Right forelimb (tissue), 1 donor: Measurements from ENCODE around the gene SEC24C.
"Not testable (repeated sequence)": the region's sequence is repeated elsewhere in the genome, so short reads cannot be mapped to it uniquely, and the experiment has no call there.

Source experiments
- DNase-seq: peaks from one replicate; pipeline ENCODE4 v3.0.0-alpha.2; 2018

SEC24C gene, protein sequence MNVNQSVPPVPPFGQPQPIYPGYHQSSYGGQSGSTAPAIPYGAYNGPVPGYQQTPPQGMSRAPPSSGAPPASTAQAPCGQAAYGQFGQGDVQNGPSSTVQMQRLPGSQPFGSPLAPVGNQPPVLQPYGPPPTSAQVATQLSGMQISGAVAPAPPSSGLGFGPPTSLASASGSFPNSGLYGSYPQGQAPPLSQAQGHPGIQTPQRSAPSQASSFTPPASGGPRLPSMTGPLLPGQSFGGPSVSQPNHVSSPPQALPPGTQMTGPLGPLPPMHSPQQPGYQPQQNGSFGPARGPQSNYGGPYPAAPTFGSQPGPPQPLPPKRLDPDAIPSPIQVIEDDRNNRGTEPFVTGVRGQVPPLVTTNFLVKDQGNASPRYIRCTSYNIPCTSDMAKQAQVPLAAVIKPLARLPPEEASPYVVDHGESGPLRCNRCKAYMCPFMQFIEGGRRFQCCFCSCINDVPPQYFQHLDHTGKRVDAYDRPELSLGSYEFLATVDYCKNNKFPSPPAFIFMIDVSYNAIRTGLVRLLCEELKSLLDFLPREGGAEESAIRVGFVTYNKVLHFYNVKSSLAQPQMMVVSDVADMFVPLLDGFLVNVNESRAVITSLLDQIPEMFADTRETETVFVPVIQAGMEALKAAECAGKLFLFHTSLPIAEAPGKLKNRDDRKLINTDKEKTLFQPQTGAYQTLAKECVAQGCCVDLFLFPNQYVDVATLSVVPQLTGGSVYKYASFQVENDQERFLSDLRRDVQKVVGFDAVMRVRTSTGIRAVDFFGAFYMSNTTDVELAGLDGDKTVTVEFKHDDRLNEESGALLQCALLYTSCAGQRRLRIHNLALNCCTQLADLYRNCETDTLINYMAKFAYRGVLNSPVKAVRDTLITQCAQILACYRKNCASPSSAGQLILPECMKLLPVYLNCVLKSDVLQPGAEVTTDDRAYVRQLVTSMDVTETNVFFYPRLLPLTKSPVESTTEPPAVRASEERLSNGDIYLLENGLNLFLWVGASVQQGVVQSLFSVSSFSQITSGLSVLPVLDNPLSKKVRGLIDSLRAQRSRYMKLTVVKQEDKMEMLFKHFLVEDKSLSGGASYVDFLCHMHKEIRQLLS

DNA sequence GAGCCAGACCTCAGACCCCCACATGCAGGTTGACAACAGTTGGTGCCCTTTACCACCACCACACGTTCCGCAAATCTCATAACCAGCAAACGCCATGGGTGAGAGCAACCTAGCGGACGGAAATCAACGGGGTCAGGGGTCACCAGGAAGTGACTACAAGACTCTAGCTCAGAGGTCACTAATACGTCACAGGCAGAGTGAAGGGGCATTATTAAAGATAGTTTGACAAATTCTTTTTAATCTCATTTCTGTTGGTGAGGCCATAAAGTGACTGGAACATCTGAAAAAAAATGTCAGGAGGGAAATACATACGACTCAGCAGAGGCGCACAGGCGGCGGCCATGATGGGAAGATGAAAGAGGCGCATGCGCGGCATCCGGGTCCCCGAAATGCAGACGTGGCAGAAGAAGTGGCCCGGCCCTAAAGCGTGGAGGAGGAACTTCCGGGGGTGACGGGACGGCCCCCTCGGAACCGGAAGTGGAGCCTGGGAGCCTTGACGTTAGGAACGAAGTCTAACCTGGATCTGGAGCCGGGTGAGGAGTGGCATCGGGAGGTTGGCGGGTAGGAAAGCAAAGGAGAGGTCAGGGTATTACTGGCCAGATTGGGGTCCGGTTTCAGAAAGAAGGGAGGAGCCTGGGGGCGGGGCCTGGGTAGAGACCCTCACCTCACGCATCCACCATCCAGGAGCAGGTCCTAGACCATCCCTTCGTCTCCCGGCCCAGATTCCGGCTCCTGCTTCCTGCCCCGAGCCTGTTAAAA is at the start of gene SEC24C:
SEC24C (plus strand) TSS at position 468 of the 759 bp plus-strand sequence. CDS start 2,461 bp downstream, outside the sequence.
- peak; percentile 99 for DNase-seq

DNA sequence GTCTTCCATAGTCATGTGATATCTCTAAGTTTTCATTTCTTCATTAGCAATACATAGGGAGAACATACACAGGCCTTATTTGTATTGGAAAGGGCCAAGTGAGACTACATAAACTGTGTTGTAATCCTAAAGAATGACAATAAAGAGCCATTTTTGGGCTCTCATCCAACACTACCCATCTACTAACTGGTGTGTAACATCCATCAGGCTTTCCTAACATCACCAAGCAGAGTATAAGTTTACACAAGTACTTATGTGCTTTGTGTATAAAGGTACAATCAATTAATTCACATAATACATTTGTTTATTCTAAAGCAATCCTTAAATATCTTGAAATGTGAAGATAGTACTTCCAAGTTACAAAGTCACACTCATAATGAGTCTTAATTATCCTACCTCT is 48.9 kb upstream of the SEC24C start:
- not testable (repeated sequence) for DNase-seq

DNA sequence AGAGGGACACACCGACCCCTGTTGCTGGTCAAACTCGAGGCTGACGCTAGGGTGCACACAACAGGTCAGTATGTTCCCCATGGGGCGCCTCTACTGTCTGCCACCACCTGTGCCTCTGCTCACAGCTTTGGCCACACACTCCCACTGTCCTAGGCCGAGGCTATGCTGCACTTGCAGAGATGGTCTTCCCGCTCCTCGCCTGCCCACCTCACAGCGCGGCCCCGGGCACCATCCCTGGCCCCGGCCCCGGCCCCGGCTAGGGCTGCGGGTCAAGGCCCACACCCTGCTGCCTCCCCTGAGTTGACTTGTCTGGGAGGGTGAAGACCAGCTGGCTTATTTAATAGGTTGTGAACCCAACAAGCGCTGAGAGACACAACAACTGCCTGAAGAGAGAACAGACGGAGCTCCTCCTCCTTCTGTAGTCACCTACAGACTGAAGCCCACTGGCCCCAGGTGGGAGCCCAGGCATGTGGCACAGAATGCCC is 46.5 kb upstream of the SEC24C start, which contains the start of gene AGAP5:
AGAP5 (minus strand) TSS at position 435 of the 485 bp plus-strand sequence; CDS start at position 81, 354 bp downstream.
- DNase-seq = not testable (repeated sequence)

DNA sequence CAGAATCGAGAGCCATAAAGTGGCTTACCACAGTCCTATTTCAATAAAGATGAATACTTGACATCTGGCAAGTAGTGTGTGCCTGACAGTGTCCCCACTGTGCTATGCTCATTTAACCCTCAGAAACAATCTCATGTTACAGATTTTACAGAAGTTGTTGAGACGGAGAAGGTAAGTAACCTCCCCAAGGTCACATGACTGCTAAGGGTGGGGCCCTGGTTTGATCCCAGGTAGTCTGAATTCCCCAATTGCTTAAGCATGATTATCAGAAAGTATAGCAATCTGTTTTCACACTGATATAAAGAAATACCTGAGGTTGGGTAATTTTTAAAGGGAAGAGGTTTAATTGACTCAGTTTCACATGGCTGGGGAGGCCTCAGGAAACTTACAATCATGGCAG is 45.4 kb upstream of the SEC24C start:
- DNase-seq = not testable (repeated sequence)

DNA sequence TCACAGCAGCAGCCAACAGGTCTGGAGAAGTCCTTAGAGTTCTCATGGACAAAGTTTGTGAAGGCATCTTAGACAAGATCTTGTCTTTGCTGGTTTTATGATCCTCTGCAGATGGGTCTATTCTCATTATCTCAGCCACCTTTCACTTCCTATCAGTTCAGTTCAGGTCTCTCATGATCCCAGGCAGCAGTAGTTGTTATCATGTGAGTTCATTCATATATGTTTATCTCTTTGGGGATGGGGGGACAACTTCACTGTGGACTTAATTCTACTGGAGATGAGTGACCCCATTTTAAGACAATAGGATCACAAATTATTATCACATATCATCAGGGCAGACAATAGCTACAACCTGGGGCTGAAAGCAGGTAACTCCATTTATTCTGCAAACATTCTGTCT is 40.2 kb upstream of the SEC24C start:
- DNase-seq = not testable (repeated sequence)

DNA sequence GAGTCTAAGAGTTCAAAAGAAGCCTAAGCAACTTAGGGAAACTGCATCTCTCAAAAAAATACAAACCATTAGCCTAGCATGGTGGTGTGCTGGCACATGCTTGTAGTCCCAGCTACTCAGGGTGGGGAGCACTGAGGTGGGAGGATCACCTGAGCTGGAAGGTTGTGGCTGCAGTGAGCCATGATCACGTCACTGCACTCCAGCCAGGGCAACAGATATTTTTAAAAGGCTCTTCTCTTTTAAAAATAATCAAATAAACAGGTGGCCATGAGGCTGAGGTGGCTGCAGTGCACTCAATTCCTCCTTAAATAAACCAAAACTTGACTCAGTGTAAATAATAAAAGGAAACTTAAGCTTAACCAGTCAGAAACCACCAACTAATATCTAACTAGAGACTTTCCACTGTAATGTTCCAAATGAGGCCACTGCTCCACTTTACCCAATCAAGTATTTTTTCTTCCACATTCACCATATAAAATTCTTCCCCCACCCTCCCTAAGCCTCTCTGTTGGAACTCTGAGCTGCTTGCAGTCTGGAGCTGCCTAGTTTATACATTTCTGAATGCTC is 38.6 kb upstream of the SEC24C start:
- DNase-seq = not testable (repeated sequence)

DNA sequence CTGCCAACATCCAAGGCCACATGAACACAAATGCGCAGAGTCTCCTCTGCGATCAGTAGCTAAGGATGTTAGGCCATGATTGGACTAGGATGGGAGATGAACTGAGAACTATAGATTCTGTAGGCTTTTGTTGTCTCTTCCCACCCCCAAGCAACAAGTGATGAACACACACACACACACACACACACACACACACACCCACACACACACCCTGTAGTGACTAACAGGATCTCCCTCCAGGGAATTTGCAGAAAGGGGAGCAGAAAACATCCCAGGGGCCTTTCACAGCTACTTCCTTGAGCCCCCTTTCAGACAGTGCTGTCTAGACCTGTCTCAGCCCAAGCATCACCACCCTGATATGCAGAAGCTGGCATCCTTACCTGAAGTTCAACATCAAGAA is 37.7 kb upstream of the SEC24C start:
- DNase-seq = not testable (repeated sequence)

DNA sequence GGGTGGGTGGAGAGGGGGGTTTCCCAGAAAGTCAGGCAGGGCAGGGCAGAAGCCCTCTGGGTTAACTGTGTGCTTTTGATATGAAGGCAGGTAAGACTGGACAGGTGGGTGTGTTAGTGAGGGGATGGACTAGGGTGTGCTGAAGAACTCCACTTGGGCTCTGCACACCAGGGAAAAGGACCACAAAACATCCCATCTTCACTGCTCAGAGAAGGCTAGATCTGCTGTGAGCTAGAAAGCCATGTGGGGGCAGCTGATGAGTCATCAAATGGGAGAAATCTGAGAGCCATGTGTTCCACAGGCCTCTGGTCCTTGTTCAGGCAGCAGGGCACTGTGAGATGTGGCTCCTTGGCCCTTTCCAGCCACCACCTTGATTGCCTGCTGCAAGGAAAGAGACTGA is 36.5 kb upstream of the SEC24C start:
- DNase-seq = not testable (repeated sequence)

DNA sequence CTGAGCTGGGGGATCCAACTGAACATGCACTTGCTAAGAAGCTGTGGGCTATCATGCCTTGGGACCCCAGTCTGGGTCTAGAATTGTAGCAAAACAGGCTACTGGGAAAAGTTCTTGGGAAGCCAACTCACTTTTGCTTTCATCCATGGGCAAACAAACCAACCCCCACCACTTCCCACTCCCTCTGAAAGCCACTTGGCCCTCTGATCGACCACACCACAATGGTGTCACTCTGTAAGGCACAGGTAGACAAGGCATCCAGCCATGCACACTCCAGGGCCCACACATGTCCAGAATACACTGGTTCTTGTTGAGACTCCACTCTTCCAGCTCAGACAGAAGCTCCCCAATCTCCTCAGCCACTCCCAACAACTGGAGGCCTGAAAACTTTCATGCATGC is 36.0 kb upstream of the SEC24C start:
- DNase-seq = not testable (repeated sequence)

DNA sequence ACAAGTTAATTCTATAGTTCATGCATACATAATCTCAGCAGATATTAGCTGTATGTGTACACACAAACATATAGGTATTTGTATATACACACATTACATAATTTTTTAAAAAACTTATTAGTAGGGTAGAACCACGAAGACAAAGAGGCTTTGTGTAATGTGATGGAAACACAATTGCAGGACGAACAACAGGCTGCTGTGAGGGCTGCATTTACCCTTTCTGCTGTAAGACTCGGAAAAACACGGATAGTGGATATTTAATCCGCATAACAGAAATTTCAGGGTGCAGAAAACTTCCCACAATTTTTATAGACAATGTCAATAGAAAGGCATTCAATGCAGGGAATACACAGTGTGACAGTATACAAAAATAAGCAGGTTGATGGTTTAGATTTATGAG is 32.5 kb upstream of the SEC24C start:
- not testable (repeated sequence) for DNase-seq

DNA sequence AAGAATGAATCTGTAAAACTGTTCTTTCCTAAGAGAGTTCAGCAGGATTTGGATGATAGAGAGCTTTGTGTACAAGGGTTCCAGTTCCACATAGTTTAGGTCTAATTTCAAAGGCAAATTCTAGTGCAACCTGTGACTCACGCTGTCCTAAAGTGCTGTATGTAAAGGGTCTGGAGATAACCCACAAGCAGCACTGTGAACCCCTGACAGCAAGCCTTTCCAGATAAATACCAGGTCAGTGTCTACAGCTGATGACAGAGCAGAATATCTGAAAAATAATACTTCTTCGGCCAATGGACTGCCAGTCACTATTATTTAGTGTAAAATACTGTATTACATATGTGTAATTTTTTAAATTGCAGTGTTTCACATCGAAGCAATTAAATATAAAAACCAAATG is 30.3 kb upstream of the SEC24C start:
- DNase-seq = not testable (repeated sequence)

DNA sequence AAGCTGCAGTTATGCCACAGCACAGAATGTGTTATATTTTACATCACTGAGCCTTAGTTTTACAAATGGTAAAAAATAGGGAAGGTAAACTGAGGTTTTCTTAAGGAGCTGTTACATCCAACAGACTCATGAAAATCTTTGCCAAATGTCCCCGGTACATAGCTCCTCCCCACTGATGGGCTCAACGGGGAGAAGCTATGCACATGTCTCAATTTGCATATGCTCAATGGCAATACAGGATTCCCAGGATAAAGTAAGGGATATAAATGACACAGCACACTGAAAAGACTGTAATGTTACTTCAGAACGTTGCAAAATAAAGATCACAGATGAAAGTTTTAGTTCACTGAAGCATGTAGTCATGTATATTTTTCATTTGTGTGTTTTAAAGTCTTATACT is 29.7 kb upstream of the SEC24C start:
- not testable (repeated sequence) for DNase-seq

DNA sequence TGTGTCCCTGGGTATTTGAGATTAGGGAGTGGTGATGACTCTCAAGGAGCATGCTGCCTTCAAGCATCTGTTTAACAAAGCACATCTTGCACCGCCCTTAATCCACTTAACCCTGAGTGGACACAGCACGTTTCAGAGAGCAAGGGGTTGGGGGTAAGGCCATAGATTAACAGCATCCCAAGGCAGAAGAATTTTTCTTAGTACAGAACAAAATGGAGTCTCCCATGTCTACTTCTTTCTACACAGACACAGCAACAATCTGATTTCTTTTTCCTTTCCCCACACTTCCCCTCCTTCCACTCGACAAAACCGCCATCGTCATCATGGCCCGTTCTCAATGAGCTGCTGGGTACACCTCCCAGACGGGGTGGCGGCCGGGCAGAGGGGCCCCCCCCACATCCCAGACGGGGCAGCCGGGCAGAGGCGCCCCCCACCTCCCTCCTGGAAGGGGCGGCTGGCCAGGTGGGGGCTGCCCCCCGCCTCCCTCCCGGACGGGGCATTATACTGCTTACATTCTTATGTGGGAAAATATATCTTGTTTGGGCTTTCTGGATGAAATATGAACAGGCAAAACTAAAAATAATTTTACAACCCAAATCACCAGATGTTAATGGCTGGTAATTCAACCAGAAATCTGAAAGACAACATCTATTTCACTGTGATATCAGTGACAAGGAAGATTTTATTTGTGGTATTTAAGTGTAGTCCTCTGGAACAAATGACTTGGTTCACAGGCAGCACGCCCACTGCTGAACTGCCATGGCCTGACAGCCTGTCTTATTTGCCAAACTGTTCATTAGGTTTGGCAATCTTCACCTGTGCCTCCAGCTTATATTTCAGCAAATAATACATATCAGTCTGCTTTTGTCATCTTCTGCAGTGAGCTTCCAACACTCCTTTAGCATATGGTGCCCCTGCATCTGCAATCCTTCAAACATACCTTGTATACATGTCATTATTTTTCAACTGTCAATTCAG is 28.7 kb upstream of the SEC24C start:
- DNase-seq = not testable (repeated sequence)

DNA sequence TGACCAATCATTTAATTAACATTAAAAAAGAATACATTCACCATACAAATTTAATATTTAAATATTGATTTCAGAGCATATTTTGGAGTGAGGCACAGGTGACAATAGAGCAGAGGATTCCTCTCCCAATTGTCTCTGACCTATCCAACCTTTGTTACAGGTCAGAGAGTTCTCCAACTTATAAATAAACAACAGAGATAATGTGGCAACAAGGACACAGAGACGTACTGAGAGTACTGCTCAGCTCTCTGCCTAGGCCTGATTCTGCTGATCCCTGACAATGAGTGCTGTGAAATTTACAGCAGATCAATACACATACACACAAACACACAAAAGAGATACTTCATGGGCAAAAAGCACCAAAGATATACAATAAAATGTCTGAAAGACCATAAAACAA is 27.9 kb upstream of the SEC24C start:
- DNase-seq = no peak

DNA sequence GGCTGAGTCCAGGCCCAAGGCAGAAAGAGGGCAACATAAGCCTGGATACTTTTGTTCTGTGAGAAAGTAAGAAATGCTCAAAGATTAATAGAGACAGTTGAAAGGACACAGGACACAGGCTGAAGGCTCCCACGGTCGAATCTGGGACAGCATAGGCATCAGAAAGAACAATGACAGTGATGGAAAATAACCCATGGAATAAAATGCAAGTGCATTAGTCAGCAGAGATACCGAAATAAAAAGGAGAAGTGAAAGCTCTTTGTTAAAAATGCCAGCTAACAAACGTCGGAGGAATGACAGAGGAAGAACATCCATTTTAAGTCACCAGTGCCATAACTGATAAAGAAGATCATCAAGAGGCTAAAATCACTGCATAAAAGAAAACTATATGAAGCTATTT is 26.6 kb upstream of the SEC24C start:
- DNase-seq = no peak

DNA sequence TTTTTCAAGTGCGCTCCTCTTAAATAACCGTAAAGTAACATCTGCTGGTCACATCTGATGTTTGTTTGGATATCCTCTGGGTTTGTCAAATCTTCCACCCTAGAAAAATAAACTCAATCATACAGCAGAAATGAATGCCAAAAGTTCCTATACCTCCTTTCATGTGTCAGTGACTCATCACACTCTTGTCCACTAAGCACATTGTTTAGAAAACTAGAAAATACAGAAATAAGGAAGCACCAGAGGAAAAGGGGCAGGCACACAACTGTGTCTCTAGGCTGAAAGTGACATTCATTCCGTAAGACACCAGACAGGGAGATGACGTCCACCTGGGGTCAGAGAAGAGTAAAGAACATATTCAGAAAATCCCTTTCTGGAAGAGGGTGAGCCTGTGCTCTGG is 23.6 kb upstream of the SEC24C start:
- DNase-seq = not testable (repeated sequence)

DNA sequence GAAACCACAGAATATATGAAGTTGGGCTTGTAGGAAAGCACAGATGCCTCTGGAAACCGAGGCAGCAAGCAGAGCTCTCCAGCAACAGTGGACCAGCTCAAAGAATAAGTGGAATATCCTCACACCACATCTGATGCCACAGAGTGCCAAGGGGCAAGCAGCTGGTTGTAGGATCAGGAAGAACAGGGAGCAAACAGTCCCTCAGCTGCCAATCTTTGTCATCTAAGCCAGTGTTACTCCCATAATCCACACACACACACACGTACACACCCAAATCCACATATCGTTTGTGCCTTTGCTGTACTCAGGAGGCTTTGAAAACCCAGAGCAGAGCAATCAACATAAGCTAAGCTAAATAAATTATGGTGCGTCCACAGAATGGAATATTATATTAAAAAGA is 20.7 kb upstream of the SEC24C start:
- DNase-seq = no peak

DNA sequence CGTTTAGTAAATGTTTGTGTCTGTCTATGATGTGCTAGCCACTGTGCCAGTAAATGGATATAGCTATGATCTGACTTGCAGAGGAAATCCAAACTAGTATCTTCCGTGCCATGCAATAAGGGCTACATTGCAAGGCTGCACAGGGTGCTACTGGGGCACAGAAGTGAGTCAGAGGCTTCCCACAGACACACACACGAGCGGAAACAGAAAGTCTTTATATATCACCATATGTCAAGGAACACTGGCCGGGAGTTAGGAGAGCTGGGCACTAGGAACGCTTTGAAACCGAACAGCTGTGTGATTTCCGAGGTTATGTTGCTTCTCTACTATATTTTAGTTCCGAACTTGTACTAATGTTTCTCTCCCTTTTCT is 14.4 kb upstream of the SEC24C start:
- DNase-seq = not testable (repeated sequence)

DNA sequence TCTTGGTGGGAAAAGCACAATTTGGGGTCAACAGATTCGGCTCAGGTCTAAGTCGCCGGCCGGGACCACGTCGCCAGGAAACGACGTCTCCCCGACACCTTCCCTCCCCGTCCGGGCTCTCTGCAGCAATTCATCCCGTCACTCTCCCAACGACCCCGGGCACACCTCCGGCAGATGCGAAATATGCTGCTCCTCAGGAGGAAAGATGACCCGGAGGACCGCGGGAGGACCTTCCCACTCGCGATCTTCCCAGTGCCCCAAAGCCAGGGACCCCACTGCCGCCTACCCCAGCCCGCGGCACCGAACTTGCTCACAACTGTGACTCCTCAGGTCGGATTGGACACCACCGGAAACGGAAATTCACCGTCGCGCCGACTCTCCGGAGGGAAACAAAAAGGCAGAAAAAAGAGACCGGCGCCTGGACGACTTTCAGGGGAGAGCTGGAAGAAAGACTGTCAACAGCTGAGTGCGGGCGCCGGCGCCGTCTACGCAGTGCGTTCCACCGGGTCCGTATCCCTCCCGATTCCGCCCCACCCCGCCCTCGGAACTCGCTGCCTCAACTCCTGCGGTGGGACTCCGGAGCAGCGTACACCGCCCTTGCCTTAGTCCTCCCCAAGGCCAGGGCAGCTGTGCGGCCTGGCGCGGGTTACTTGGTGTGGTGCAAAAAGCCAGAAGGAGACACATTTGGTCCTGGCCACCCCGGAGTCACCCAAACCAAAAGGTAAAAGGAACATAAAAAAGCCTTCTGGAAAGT is 13.8 kb upstream of the SEC24C start:
- DNase-seq = peak; percentile 98
